Gastrocnemius medialis (tissue), 4 donors: ENCODE measurements around the gene OR7C2. TPM values are rescaled to one million over a fixed set of nuclear protein-coding genes. Genes with fewer than 3 reads are reported as not detected.

ENCODE experiments used
- ATAC-seq, 2 donors: fragments of 150-250 bp; one replicate each; pipeline ENCODE4 v1.9.1; 2016
- DNase-seq, 2 donors: peaks; one replicate each; pipeline ENCODE4 v3.0.0-alpha.2; 2019
- H3K27ac ChIP-seq, 4 donors: fragments of 200-600 bp; sonication (generic); 1 replicate in 1 of 4; 2 replicates in 3 of 4; pipeline ENCODE4 v1.5.1; 2016 to 2018; ENCODE audit warnings: mild to moderate bottlenecking in 2 of 4, moderate library complexity in 1 of 4
- H3K27me3 ChIP-seq, 3 donors: fragments of 200-600 bp; sonication (generic) in 2 of 3; 1 replicate in 1 of 3; 2 replicates in 2 of 3; pipeline versions ENCODE4 v1.5.1 to v1.6.0; 2016 to 2019; ENCODE audit warnings: mild to moderate bottlenecking in 1 of 3, moderate library complexity in 1 of 3
- H3K36me3 ChIP-seq, 2 donors: fragments of 200-600 bp; sonication (generic) in 1 of 2; one replicate each; pipeline ENCODE4 v1.5.1; 2017 to 2018
- H3K4me1 ChIP-seq, 2 donors: fragments of 200-600 bp; sonication (generic) in 1 of 2; one replicate each; pipeline ENCODE4 v1.5.1; 2016 to 2017; ENCODE audit warnings: mild to moderate bottlenecking in 2 of 2
- H3K4me3 ChIP-seq, 4 donors: fragments of 200-600 bp; sonication (generic) in 3 of 4; 1 replicate in 1 of 4; 2 replicates in 3 of 4; pipeline ENCODE4 v1.5.1; 2016 to 2019; ENCODE audit warnings: mild to moderate bottlenecking in 2 of 4
- H3K9me3 ChIP-seq, 3 donors: fragments of 200-600 bp; sonication (generic) in 2 of 3; 1 replicate in 1 of 3; 2 replicates in 2 of 3; pipeline ENCODE4 v1.5.1; 2016 to 2019
- CTCF ChIP-seq, 5 experiments: fragments of 450-650 bp in 3 of 5; fragments of 200-600 bp in 2 of 5; sonication (generic) in 2 of 5; IDR thresholded peaks in 4 of 5; conservative IDR thresholded peaks in 1 of 5; 1 replicate in 4 of 5; 2 replicates in 1 of 5; pipeline ENCODE4 v1.5.1; 2016 to 2019; ENCODE audit warnings: antibody characterized with exemption in 5 of 5, mild to moderate bottlenecking in 3 of 5, moderate library complexity in 3 of 5
- POLR2A ChIP-seq, 2 donors: fragments of 450-650 bp; IDR thresholded peaks; one replicate each; pipeline ENCODE4 v1.6.1; 2017; ENCODE audit warnings: antibody characterized with exemption in 2 of 2, mild to moderate bottlenecking in 2 of 2, moderate library complexity in 2 of 2
- in situ Hi-C, 4 donors: fragments of 200-750 bp; cut with MboI; loops; one replicate each; pipeline versions ENCODE4 v1.15.0 to v1.8.0; 2017; ENCODE audit warnings: low sequenced_read_pairs in 4 of 4
- intact Hi-C: fragments of 100-400 bp; cut with DNase I; formaldehyde crosslinking; loops from one replicate; pipeline ENCODE4 v1.15.1; 2023; ENCODE audit warnings: low total_unique reads
- total RNA-seq, 4 donors: library from RNA; depleted of rRNA; stranded (reverse); fragments of >200 nt; gene quantifications; one replicate each; pipeline versions ENCODE4 v1.1.0 to v1.2.3, GENCODE V29; 2016

OR7C2 gene
- total RNA-seq, 4 donors from 2014 or later, result not detected

- Histone ChIP-seq H3K9me3 (no peaks in the 10 kb centered on the region), H3K4me3 (no peak overlapping the region), H3K27ac (no peak overlapping the region), H3K4me1 (no peaks in the 10 kb centered on the region), H3K27me3 (peaks cover 3 to 10% (median 3%) of the 10 kb centered on the region in 3 donors), H3K36me3 (no peaks in the 10 kb centered on the region)
- intact Hi-C loops, result no loop called here
- no peak for DNase-seq
- no peak for ATAC-seq
- in situ Hi-C loops, result no loop called here
- no peak for TF ChIP-seq CTCF (IDR thresholded peaks at IDR 0.05 in 4 of 5, conservative IDR thresholded peaks at IDR 0.05 in 1 of 5)
- no peak for TF ChIP-seq POLR2A (IDR thresholded peaks at IDR 0.05)
Observed at GRCh38 chr19:14972676-14973075, 31.4 kb downstream of the OR7C2 start.

GRCh38 chr19:14974488-14974887 is 33.2 kb downstream of the OR7C2 start:
- DNase-seq (no peak), ATAC-seq (no peak)
- H3K4me3 ChIP-seq, result no peak overlapping the region
- TF ChIP-seq CTCF (IDR thresholded peaks at IDR 0.05 in 4 of 5, conservative IDR thresholded peaks at IDR 0.05 in 1 of 5) (no peak), POLR2A (IDR thresholded peaks at IDR 0.05) (no peak)
- H3K27me3 ChIP-seq, result peaks cover 10 to 17% (median 15%) of the 10 kb centered on the region in 3 donors
- in situ Hi-C loops (no loop called here), intact Hi-C loops (no loop called here)
- H3K9me3 ChIP-seq, result no peaks in the 10 kb centered on the region
- no peaks in the 10 kb centered on the region for H3K36me3 ChIP-seq
- no peaks in the 10 kb centered on the region for H3K4me1 ChIP-seq
- no peak overlapping the region for H3K27ac ChIP-seq

- DNase-seq (no peak), ATAC-seq (no peak)
- intact Hi-C loops (no loop called here), in situ Hi-C loops (no loop called here)
- H3K4me1 ChIP-seq, result no peaks in the 10 kb centered on the region
- H3K4me3 ChIP-seq, result no peak overlapping the region
- peaks cover 17 to 30% (median 22%) of the 10 kb centered on the region in 3 donors for H3K27me3 ChIP-seq
- H3K27ac ChIP-seq, result no peak overlapping the region
- no peaks in the 10 kb centered on the region for H3K36me3 ChIP-seq
- no peaks in the 10 kb centered on the region for H3K9me3 ChIP-seq
- TF ChIP-seq CTCF (IDR thresholded peaks at IDR 0.05 in 4 of 5, conservative IDR thresholded peaks at IDR 0.05 in 1 of 5), result no peak
- TF ChIP-seq POLR2A (IDR thresholded peaks at IDR 0.05), result no peak
Observed at GRCh38 chr19:14977128-14977527, 35.8 kb downstream of the OR7C2 start.

- H3K4me1 ChIP-seq, result no peaks in the 10 kb centered on the region
- ATAC-seq (no peak), DNase-seq (no peak)
- H3K27me3 ChIP-seq, result peaks cover 17 to 30% (median 22%) of the 10 kb centered on the region in 3 donors
- in situ Hi-C loops, result no loop called here
- H3K9me3 ChIP-seq, result no peaks in the 10 kb centered on the region
- no peak overlapping the region for H3K4me3 ChIP-seq
- TF ChIP-seq CTCF (IDR thresholded peaks at IDR 0.05 in 4 of 5, conservative IDR thresholded peaks at IDR 0.05 in 1 of 5), result no peak
- H3K27ac ChIP-seq, result no peak overlapping the region
- H3K36me3 ChIP-seq, result no peaks in the 10 kb centered on the region
- intact Hi-C loops, result no loop called here
Observed at GRCh38 chr19:14978161-14978776, 37.0 kb downstream of the OR7C2 start.
